ENCODE data around the gene PHF20.
"Not testable (repeated sequence)": the region's sequence is repeated elsewhere in the genome, so short reads cannot be mapped to it uniquely, and the experiment has no call there.

The PHF20 gene

DNA sequence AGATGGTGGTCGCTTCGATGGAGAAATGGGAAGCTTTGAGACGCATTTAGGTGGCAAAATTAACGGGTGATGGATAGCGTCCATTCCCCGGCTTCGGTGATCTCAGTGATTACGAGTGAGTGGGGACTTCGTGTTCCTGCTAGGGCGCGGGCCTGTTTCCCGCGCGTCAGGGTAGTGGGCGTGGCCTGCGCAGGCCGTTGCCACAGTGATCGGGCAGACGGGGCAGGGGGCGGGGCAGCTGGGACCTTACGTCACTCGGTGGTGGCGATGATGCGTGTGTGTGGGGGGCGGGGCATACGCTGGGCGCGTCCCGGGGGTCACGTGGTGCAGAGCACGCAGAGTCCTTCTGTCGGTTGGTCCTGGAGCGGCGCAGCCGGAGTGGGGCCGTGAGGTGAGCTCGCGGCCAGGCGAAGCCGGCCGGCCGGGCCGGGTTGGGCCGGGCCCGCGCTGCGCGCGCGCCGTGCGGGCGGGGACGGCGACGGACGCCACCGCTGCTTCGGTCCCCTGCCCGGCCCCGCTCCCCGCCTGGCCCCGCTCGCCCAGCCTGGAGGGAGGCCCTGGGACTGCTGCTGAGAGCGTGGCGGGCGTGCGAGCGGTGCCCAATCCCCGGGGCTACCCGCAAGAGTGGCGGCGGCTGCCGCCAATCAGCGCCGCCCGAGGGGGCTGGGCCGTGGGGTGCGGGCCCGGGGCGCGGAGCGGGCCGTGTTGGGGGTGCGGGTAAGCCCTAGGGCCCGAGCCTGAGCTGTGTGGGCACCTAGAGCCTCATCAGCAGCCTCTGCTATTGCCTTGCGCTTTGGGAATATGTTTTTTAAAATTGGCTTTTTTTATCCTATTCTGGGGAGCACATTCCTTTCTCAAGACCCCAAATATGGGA lies at the start of gene PHF20:
TSS of gene PHF20 (plus strand) at position 327 of the 874 bp plus-strand sequence. CDS start 29,508 bp downstream, outside the sequence.
- DNase-seq: peak; percentile 73 to 99 (median 97)

DNA sequence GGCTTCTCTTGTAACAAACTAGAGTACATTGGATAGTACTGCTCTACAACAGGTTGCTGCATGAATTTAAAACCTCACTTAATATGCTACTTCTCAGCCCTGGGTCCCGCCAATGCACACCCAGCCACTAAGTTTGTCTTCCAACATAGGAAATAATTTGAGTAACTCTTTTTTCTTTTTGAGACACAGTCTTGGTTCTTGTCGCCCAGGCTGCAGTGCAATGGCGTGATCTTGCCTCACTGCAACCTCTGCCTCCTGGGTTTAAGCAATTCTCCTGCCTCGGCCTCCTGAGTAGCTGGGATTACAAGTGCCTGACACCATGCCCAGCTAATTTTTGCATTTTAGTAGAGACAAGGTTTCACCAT lies 48.6 kb upstream of the PHF20 start:
- DNase-seq: not testable (repeated sequence)

DNA sequence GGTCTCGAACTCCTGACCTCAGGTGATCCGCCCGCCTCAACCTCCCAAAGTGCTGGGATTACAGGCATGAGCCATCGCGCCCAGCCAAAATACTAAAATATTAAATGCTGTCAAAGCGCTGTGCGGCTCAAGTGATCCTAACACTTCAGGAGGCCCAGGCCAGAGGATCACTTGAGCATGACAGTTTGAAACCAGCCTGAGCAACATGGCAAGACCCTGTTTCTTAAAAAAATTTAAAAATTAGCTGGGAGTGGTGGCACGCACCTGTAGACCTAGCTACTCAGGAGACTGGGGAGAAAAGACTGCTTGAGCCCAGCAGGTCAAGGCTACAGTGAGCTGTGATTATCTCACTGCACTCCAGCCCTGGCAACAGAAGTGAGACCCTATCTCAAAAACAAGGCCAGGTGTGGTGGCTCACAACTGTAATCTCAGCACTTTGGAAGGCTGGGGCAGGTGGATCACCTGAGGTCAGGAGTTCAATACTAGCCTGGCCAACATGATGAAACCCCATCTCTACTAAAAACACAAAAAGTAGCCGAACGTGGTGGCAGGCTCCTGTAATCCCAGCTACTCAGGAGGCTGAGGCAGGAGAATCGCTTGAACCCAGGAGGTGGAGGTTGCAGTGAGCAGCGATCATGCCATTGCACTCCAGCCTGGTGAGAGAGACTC lies 48.0 kb upstream of the PHF20 start:
- not testable (repeated sequence) for DNase-seq

DNA sequence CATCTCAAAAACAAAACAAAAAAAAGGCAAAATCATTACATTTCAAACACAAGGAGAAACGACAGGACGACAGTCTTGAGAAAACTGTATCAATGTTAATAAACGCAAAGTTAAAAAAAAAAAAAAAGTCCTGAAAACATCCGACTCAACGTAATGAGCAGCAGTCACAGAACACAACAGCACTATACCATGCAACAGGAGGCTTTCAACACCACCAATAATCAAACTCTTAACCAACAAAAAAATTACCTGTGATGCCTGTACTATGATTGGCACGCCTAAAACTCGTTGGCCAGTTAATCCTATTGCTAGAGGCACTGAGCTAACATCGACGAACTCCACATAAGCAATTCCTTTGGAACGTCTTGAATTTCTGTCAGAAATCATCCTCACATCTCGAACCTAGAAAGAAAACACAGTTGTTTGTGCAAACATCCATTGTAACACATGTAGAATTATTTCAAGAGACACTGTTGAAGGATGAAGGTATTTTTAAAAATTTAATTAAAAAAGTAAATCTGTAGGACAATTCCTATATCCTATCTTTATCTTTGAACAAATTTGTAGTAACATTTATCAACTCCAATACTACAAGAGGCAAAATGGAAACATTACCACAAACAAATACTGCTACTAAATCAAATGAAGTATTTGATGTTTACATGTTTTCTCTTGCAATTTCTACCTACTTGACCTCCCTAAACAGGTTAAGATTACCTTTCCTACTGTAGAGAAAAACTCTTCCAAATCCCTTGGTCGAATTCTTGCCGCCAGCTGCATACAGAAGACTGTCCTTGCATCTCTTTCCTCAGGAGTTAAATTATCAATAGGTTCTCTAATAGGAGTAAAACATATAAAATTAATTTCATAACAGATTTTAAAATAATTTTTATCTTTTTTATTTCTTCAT lies 47.2 kb upstream of the PHF20 start:
- DNase-seq: no peak

DNA sequence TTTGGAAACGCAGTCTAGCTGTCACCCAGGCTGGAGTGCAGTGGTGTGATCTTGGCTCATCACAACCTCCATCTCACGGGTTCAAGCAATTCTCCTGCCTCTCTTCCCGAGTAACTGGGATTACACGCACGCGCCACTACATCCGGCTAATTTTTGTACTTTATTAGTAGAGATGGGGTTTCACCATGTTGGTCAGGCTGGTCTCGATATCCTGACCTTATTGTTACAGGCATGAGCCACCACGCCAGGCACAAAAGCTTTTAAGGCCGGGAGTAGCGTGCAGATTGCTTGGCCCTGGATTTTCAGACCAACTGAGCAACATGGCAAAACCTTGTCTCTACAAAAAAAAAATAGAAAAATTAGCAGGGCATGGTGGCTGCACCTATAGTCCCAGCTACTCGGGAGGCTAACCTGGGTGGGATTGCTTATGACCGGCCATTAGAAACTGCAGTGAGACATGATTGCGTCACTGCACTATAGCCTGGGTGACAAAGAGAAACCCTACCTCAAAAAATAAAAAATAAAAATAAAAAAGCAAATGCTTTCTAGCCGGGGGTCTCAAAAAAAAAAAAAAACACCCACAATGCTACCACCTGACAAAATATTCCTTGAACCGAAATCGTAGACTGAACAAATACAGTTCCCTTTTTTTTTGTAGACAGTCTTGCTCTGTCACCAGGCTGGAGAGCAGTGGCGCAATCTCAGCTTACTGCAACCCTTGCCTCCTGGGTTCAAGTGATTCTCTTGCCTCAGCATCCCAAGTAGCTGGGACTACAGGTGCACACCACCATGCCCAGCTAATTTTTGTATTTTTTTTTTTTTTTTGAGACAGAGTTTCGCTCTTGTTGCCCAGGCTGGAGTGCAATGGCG lies 44.7 kb upstream of the PHF20 start:
- DNase-seq: no peak

DNA sequence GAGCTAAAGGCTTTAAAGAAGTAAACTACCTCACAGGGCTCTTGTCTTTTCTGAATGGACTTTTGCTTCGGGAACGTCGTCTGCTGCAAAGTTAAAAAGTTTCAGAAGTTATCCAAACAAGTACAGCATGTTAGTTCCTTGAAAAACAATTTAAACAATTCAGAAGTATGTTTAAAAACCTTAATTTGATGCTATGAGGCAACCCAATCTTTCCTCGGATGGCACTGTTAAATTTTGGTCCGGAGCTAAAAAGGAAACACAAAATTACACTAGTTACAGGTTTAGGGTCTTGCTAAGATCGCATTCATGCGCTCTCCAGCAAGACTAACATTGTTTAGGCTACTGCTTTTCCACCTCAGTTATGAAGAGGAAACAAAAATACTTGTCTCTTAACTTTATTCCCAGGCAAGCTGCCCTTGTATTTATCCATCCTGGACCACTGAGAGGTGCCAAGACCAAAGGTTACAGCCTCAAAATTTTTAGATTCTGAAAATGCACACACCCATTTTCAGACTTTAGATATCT lies 42.5 kb upstream of the PHF20 start:
- DNase-seq: no peak

DNA sequence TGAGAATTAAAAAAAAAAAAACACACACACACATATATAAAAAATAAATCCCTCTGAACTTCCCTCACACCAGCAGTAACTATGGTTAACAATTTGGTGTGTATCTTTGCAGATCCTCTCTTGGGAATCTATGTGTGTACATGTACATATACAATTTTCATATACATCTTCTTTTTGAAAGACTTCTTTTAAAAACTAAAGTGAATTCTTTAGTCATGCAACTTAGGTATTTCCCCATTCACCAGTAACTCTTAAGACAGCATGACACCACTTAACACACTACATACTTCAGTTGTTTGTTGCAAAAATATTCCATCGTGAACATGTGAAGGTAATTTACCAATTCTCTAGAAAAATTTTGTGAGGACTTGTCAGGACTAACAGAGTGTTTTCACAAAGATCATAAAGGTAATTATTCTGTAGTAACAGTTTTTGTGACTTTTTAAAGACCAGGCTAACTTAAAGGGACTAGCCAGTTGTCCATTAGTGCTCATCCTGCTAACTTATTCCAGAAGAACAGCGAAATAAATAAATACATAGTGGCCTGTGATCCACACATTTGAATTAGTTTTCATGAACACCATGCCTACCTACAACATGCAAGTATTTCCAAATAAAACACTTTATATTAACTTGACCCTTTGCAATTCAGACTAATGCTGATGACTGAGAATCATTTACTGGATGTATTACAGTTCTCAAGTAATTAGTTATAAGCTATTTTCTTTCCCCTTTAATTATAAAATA lies 41.8 kb upstream of the PHF20 start:
- DNase-seq: no peak

DNA sequence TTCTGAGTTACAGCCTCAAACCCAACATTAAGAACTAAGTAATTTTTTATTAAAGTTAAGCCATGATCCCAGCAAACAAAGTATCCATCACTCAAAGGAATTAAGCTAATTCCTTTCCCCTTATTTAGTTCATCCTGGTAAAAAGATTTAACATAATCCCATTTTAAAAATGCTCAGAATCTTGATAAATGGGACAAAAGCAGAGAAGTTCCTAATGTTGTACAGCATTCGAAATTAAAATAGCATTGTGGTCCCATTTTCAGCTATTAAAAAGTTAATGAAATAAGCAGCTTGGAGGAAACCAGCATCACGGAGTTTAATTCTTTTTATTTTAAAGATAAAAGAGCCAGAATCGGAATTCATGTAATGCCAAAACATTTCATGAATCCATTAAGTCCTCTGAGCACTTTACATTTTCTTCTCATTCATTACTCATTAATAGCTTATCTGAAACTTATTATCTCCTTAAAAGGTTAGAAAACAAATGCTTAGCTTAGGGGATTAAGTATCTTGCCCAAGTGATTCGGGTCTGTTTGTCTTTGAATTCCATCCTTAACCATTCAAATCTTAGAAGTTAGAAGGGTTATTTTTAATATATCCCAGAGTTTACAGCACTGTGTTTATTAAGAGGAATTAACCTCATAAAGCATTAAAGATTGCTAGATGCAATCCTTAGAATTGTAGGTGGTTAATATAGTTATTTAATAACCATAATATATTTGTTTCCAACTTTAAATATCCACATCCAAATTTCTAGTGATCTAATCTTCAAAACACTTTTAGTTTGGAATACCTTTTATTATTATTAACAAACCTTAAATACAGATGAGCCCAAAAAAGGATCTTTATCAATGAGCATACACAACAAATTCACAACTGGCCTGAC lies 41.0 kb upstream of the PHF20 start:
- DNase-seq: no peak

DNA sequence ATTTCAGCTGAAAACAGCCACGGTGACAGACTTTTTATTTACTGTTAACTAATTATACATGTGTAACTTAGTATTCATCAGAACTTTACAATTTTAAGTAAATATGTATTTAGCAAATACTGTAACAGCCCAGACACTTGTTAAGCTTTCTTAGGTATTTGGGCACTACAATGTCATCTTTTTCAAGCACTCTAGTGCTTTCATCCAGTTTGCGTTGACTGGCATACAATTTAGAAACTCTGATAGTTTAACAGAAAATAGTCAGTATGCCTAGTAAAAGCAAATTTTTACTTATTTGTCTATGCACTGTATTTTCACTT lies 40.4 kb upstream of the PHF20 start:
- DNase-seq: no peak

DNA sequence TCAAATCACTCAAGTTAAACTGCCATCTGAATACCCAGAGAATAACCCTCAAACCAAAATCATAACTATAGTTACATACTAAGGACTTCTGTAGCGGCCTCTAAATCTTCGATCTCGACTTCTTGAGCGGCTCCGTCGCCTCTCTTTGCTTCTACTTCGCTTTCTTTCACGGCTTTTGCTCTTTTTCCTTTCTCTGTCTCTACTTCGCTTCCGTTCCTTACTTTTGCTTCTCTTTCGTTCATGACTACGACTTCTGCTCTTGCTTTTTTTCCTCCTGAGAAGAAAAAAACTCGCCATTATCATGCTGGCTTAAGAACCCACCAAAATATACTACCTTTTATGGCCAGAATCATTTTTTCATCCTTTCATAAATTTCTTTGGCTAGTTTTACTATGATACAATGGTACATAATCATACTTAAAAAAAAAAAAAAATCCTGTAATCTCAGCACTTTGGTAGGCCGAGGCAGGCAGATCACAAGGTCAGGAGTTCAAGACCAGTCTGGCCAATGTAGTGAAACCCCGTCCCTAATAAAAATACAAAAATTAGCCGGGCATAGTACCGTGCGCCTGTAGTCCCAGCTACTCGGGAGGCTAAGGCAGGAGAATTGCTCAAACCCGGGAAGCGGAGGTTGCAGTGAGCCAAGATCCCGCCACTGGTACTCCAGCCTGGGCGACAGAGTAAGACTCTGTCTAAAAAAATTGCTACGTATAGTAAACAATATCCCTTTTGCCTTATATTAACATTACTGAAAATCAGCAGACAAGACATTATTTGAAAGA lies 39.8 kb upstream of the PHF20 start:
- no peak for DNase-seq

DNA sequence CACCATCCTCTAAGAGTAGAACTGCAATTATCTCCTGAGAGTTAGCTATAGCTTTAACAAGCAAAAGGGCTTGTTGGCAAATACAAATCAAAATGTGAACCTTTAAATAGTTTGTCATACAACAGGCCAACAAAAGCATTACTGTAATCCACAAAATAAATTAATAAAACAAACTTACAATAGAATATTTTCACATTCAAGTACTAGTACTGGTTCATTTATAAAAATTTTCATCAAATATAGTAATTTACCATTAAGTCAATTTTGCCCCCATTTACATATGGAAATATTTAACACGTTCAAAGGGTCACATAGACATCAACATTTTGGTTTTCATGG lies 39.2 kb upstream of the PHF20 start:
- DNase-seq: no peak

DNA sequence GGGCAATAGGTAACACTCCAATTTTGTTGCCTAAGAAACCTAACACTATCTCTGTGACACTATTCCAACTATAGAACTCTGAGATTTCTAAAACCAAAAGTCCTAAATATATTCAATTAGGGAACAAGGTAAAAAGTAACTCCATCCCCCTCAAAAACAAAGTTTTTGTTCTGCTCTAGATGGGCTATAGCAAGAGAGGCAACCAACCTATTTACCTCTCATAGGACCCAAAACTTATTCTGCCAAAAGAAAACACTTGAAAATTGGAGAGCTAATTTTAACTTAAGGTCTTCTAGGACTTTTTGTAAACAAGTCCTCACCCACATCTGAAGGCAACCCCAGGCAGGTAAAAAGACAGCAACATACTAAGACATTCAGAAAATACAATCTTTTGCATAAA lies 37.4 kb upstream of the PHF20 start:
- DNase-seq: no peak

DNA sequence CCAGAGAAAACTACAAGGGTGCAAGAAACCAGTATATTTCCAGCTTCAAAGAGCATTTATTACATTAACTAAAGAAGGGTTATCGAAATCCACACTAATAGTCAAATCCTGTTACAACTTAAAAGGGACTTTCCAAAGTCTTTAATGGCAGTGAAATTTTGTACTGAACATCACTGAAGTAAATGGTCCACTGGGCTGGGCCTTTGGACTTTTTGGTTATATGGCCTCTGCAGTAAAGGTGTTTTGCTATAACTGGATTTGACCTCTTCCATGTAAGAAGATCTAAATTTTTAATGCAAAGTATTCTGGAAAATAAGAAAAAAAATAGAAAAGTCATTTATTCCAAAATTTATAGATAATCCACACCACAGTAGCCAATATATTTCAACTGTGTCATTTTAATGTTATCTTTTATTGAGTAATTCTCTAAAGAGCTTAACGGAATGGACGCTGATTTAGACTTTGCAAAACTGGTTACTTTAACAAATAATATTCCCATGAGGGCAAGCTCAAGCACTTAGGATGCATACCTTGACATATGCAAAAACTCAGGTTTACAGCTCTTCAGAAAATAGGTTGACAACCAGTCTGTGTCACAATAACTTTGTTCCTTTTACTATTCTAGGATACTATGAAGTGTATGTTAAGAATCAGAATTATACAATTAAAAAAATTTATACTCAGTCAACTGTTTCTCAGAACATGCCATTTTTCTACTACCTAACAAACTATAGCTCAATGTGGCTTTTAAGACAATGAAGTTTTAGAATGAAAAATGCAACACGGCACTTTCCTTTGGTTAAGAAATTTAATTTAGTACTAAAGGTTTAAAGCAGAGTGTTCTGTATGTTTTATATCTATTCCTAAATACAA lies 36.8 kb upstream of the PHF20 start:
- DNase-seq: no peak

DNA sequence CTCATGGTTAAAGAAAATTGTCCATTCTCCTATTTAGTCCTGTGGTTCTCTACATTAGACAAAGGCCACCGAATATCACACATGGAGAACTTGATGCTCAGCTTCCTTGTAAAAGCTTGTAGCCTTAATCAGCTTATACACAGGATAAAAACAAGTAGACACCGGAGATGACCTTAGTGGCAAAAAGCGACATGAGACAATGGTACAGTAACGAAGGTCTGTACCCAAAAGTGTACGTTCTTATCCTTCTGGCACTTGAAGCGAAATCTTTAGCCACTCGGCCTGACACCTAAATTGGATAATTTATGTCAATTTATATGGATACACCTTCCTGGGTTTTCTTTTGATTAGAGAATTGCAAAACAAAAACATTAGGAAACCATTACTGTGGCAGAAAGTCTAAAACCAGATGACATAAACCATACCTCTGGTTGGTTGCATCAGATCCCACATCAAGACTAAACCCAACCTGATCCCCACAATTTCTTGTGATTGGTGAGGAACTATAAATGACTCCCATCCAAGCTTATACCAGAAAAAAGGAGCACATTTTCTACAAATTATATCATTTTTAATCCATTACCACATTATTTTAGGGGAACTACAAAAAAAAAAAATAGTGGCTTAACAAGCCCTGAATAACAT lies 35.9 kb upstream of the PHF20 start:
- DNase-seq: no peak

DNA sequence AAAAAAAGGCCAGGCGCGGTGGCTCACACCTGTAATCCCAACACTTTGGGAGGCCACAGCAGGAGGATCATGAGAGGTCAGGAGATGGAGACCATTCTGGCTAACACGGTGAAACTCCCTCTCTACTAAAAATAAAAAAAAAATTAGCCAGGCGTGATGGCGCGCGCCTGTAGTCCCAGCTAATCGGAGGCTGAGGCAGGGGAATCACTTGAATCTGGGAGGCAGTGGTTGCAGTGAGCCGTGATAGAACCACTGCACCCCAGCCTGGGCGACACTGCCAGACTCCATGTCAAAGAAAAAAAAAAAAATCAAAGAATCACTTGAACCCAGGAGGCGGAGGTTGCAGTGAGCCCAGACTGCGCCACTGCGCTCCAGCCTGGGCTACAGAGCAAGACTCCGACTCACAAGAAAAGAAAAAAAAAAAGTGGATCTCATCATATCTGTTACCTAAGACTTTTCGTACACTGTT lies 33.9 kb upstream of the PHF20 start:
- no peak for DNase-seq

DNA sequence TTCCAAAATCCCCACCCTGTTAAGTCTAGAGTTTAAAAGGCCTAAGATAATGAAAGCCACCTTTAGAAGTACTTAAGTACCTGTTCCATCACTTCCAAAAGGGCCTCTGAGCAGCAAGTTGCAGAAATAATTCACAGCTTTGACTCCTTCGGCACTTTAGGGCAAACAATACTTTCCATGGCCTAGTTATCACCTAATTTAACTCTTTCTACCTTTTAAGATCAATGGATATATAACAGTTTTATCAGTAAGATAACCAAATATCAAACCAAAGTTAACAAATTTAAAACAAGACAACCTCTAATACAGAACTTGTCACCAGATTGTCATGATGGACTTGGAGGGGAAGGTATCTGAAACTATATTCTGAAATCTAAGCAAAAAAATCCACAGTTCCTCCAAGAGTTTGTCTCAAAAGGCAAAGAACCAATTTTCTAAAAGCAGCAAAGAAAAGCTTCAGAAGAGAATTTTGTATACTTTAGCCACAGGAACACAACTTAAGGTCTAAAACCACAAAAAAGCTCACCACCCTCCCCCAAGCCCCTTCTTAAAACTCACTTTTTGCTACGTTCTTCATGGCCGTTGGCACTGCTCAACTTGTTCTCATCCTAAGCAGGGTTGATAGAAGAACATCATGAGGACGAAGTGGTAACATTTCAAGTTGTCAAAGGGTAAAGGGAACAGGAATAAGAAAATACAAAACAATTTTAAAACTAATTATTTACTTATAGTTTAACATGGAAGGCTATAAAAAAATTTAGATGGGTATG lies 33.2 kb upstream of the PHF20 start:
- DNase-seq: no peak
